OCI-LY3 (cell line): ENCODE data around the gene LRWD1.

ENCODE experiments used
- CTCF ChIP-seq: fragments of 200-600, 300-600 bp; sonication (generic); IDR thresholded peaks from 2 replicates; pipeline ENCODE4 v1.5.1; 2014; ENCODE audit warnings: antibody characterized with exemption, low read length, low read depth
- EZH2phosphoT487 ChIP-seq: fragments of 200-600 bp; shearing (Covaris generic); IDR thresholded peaks from 2 replicates; pipeline ENCODE4 v1.6.1; 2018; ENCODE audit warnings: antibody characterized with exemption, mixed run types, low read depth

GRCh38 chr7:102451371-102452054 lies 13.3 kb upstream of the LRWD1 start:
- TF ChIP-seq CTCF (0 out of 2 replicates have a peak, but pooled peaks have one; percentile 15), EZH2phosphoT487 (no peak)
